A549 treated with CORT108297 at 1 μM for 4 hours (cell line): ENCODE measurements around the gene EIF3D. TPM values are rescaled to one million over a fixed set of nuclear protein-coding genes. Genes with fewer than 3 reads are reported as not detected.

Experiments used
- total RNA-seq: library from RNA; stranded (reverse); fragments of 200-300 nt; extraction: Qiagen RNA extraction; gene quantifications from 5 replicates; pipeline ENCODE4 v1.2.3, GENCODE V29; 2022

EIF3D gene
- total RNA-seq: 155 to 212 TPM (median 161 TPM) in 5 replicates

GRCh38 chr22:36528795-36529751 is at the start of gene EIF3D:
Gene EIF3D (minus strand): TSS chr22:36529166. CDS start chr22:36526121, 3,045 bp downstream.

GRCh38 chr22:36506637-36507517 is 22.1 kb downstream of the EIF3D start, which contains the start of gene FOXRED2:
Gene FOXRED2 (minus strand): TSS chr22:36507040. CDS start chr22:36506422, 618 bp downstream.

GRCh38 chr22:36481393-36482168 is 47.4 kb downstream of the EIF3D start, which contains the start of gene TXN2:
Gene TXN2 (minus strand): TSS chr22:36481640. CDS start chr22:36480837, 803 bp downstream.

Other genes starting within 250 kb of the EIF3D start
- 159 to 193 TPM (median 175 TPM) in 5 replicates for gene MYH9, start 141.2 kb downstream of the EIF3D start, total RNA-seq
- 63.1 to 72.9 TPM (median 72.3 TPM) in 5 replicates for gene TXN2, start 47.5 kb downstream of the EIF3D start, total RNA-seq
- 11.2 to 17.3 TPM (median 16.4 TPM) in 5 replicates for gene FOXRED2, start 22.1 kb downstream of the EIF3D start, total RNA-seq
- not detected in 5 replicates for gene CACNG2, start 174.6 kb upstream of the EIF3D start, total RNA-seq
- gene IFT27, start 247.0 kb upstream of the EIF3D start, total RNA-seq: 15.5 to 27.8 TPM (median 23.4 TPM) in 5 replicates